GM23338 (cell line): ENCODE results near the gene MARCHF10.

ENCODE experiments used
- CTCF ChIP-seq, 2 experiments: fragments of 200-600 bp in 1 of 2; sonication (generic) in 1 of 2; conservative IDR thresholded peaks; 2 replicates each; pipeline versions ENCODE4 v1.5.1 to v1.6.1; 2016 to 2017; ENCODE audit warnings: antibody characterized with exemption in 2 of 2, low read depth in 2 of 2, mild to moderate bottlenecking in 2 of 2, moderate library complexity in 1 of 2
- EZH2 ChIP-seq: fragments of 200-600 bp; sonication (generic); IDR thresholded peaks from one replicate; pipeline ENCODE4 v1.8.0; 2017; ENCODE audit warnings: antibody characterized with exemption, mild to moderate bottlenecking, low read depth; ENCODE audit not compliant: unreplicated experiment
- EZH2phosphoT487 ChIP-seq: fragments of 200-600 bp; sonication (generic); IDR thresholded peaks from one replicate; pipeline ENCODE4 v1.8.1; 2018; ENCODE audit warnings: antibody characterized with exemption; ENCODE audit not compliant: unreplicated experiment
- ZNF331 ChIP-seq: fragments of 250-450 bp; sonication (Bioruptor Pico); IDR thresholded peaks from 2 replicates; pipeline ENCODE4 v1.5.0; 2020; ENCODE audit warnings: low read depth, mild to moderate bottlenecking, moderate library complexity

DNA sequence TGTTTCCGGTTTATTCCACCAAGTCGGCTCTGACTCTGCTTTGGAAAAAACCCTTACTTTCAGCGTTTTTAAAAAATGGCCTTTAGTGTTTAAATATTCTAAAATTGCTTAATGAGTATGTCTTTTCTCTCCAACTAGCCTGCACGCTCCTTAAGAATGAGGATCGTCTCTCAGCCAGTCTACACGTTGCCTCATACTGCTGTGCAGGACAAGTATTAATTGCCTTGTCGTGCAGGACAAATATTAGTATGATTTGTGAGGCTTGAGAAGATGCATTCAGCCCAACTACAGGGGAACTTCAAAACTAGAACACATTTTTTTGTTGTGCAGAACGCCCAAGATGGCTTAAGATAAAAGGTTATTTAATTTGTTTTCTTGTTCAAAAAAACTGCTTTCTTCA, 61.2 kb downstream of the MARCHF10 start:
- TF ChIP-seq CTCF (conservative IDR thresholded peaks at IDR 0.05; ENCODE audit: low read depth in 2 of 2) (no peak), EZH2phosphoT487 (no peak), ZNF331 (CRISPR knock-in tag) (no peak), EZH2 (no peak)
